DMS153 treated with DMSO at 0.1 percent for 48 hours (cell line): ENCODE measurements around the gene SYNE3.

Experiments
- DNase-seq: peaks from one replicate; lab custom pipeline; 2025; ENCODE audit not compliant: unreplicated experiment; lab: John Stamatoyannopoulos, UW

The SYNE3 gene

GRCh38 chr14:95491936-95492608 lies 24.4 kb downstream of the SYNE3 start:
- DNase-seq: no peak

- no peak for DNase-seq
Measured at GRCh38 chr14:95490727-95491451, 25.6 kb downstream of the SYNE3 start.

- DNase-seq: no peak
Measured at GRCh38 chr14:95490138-95490509, 26.3 kb downstream of the SYNE3 start.

- DNase-seq: no peak
Measured at GRCh38 chr14:95489214-95490137, 27.0 kb downstream of the SYNE3 start.

- DNase-seq: no peak
Measured at GRCh38 chr14:95488376-95489213, 27.9 kb downstream of the SYNE3 start.

- DNase-seq: no peak
Measured at GRCh38 chr14:95487669-95488084, 28.8 kb downstream of the SYNE3 start.

GRCh38 chr14:95486875-95487668 lies 29.4 kb downstream of the SYNE3 start:
- no peak for DNase-seq

- no peak for DNase-seq
Measured at GRCh38 chr14:95485222-95485819, 31.1 kb downstream of the SYNE3 start.

GRCh38 chr14:95484296-95484695 lies 32.2 kb downstream of the SYNE3 start:
- DNase-seq: no peak

- no peak for DNase-seq
Measured at GRCh38 chr14:95483309-95484165, 32.9 kb downstream of the SYNE3 start.

- no peak for DNase-seq
Measured at GRCh38 chr14:95482627-95483308, 33.7 kb downstream of the SYNE3 start.

GRCh38 chr14:95481391-95482022 lies 34.9 kb downstream of the SYNE3 start:
- DNase-seq: no peak

- no peak for DNase-seq
Measured at GRCh38 chr14:95480887-95481226, 35.6 kb downstream of the SYNE3 start.

GRCh38 chr14:95480109-95480886 lies 36.2 kb downstream of the SYNE3 start:
- DNase-seq: no peak

GRCh38 chr14:95479494-95479893 lies 37.0 kb downstream of the SYNE3 start:
- DNase-seq: no peak

GRCh38 chr14:95478818-95479217 lies 37.6 kb downstream of the SYNE3 start:
- no peak for DNase-seq

GRCh38 chr14:95478309-95478708 lies 38.1 kb downstream of the SYNE3 start:
- no peak for DNase-seq
